KG1 (cell line): ENCODE data around the gene HHAT.

Source experiments
- DNase-seq: peaks from one replicate; lab custom pipeline; 2025; lab: John Stamatoyannopoulos, UW

Gene HHAT

GRCh38 chr1:210600421-210601159 is 271.9 kb downstream of the HHAT start:
- no peak for DNase-seq

- no peak for DNase-seq
These were observed 274.4 kb downstream of the HHAT start for GRCh38 chr1:210603123-210603522.

GRCh38 chr1:210605099-210605498 is 276.4 kb downstream of the HHAT start:
- DNase-seq: no peak

- no peak for DNase-seq
These were observed 278.7 kb downstream of the HHAT start for GRCh38 chr1:210607361-210607760.

- no peak for DNase-seq
These were observed 280.1 kb downstream of the HHAT start for GRCh38 chr1:210608767-210609166.

- no peak for DNase-seq
These were observed 287.7 kb downstream of the HHAT start for GRCh38 chr1:210616356-210616755.

GRCh38 chr1:210617293-210617692 is 288.6 kb downstream of the HHAT start:
- DNase-seq: no peak

- no peak for DNase-seq
These were observed 289.7 kb downstream of the HHAT start for GRCh38 chr1:210618369-210618768.

GRCh38 chr1:210620867-210621488 is 292.3 kb downstream of the HHAT start:
- DNase-seq: no peak

GRCh38 chr1:210621712-210622111 is 293.0 kb downstream of the HHAT start:
- DNase-seq: no peak

- DNase-seq: no peak
These were observed 296.0 kb downstream of the HHAT start for GRCh38 chr1:210624722-210625121.

GRCh38 chr1:210625715-210626114 is 297.0 kb downstream of the HHAT start:
- no peak for DNase-seq

- DNase-seq: no peak
These were observed 297.6 kb downstream of the HHAT start for GRCh38 chr1:210626341-210626740.

- no peak for DNase-seq
These were observed 299.1 kb downstream of the HHAT start for GRCh38 chr1:210627755-210628154.

- DNase-seq: no peak
These were observed 300.6 kb downstream of the HHAT start for GRCh38 chr1:210629276-210629675.

GRCh38 chr1:210631399-210631798 is 302.7 kb downstream of the HHAT start:
- no peak for DNase-seq

GRCh38 chr1:210633140-210633539 is 304.4 kb downstream of the HHAT start:
- DNase-seq: no peak

- no peak for DNase-seq
These were observed 304.9 kb downstream of the HHAT start for GRCh38 chr1:210633636-210634035.

- no peak for DNase-seq
These were observed 306.4 kb downstream of the HHAT start for GRCh38 chr1:210635108-210635507.

- no peak for DNase-seq
These were observed 312.9 kb downstream of the HHAT start for GRCh38 chr1:210641582-210641981.

GRCh38 chr1:210645582-210646257 is 317.0 kb downstream of the HHAT start:
- DNase-seq: no peak

- DNase-seq: no peak
These were observed 317.5 kb downstream of the HHAT start for GRCh38 chr1:210646258-210646616.
